Vagina (tissue), 2 donors: ENCODE data around the gene HPCAL1.

Experiments
- POLR2A ChIP-seq, 2 donors: fragments of 450-650 bp; IDR thresholded peaks; one replicate each; pipeline ENCODE4 v1.6.1; 2017; ENCODE audit warnings: antibody characterized with exemption in 2 of 2, mild to moderate bottlenecking in 2 of 2, moderate library complexity in 2 of 2
- TF ChIP-seq, protein P1 (sequence below), 3 experiments: fragments of 450-650 bp in 2 of 3; fragments of 200-600 bp in 1 of 3; sonication (generic) in 1 of 3; IDR thresholded peaks; one replicate each; pipeline ENCODE4 v1.5.1; 2017 to 2019; ENCODE audit warnings: antibody characterized with exemption in 3 of 3, mild to moderate bottlenecking in 2 of 3, moderate library complexity in 2 of 3

DNA sequence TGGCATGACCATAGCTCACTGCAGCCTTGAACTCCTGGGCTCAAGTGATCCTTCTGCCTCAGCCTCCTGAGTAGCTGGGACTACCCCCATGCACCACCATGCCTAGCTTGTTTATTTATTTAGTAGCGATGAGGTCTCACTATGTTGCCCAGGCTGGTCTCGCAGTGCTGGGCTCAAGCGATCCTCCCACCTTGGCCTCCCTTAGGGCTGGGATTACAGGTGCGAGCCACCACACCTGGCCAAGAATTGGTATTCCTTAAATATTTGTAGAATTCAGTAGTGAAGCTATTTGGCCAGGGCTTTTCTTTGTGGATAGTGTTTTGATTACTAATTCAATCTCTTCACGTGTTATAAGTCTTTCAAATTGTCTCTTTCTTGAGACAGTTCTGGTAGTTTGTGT lies 89.4 kb downstream of the HPCAL1 start:
- TF ChIP-seq POLR2A (IDR thresholded peaks at IDR 0.05): no peak
- TF ChIP-seq, protein P1, sequence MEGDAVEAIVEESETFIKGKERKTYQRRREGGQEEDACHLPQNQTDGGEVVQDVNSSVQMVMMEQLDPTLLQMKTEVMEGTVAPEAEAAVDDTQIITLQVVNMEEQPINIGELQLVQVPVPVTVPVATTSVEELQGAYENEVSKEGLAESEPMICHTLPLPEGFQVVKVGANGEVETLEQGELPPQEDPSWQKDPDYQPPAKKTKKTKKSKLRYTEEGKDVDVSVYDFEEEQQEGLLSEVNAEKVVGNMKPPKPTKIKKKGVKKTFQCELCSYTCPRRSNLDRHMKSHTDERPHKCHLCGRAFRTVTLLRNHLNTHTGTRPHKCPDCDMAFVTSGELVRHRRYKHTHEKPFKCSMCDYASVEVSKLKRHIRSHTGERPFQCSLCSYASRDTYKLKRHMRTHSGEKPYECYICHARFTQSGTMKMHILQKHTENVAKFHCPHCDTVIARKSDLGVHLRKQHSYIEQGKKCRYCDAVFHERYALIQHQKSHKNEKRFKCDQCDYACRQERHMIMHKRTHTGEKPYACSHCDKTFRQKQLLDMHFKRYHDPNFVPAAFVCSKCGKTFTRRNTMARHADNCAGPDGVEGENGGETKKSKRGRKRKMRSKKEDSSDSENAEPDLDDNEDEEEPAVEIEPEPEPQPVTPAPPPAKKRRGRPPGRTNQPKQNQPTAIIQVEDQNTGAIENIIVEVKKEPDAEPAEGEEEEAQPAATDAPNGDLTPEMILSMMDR (IDR thresholded peaks at IDR 0.05): no peak
